Measurements from ENCODE around the gene RCE1.

The RCE1 gene

DNA sequence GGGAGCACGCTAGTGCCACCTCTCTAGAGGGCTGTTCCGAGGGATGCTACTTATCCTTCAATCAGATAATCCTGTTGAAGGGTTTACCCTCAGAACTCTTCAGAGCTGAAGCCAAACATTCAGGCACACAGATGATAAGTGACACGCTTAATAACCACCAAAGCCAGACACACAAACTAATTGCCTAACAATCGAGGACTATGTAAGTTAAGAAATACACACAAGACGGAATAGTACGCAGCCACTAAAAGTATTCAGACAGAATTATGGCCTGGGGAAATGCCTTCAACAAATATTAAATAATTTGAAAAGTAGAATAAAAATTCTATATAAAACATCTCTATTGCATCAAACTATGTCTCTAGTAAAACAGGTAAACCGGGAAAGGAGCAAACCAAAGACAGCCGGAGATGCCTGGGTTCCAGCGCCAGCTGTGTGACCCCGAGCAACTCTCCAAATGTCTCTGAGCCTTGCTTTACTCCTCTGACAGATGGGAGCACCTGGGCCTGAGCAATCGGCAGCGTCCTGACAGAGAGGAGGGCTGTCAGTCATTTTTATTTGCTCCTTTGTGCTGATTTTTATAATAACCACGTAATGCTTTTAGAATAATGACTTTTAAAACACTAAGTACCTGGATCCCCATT, 25.0 kb downstream of the RCE1 start:
- H3K4me1 ChIP-seq (ENCODE audit: insufficient read depth, poor library complexity, severe bottlenecking) = no peaks in the 10 kb centered on the region
- no peak overlapping the region for H3K27ac ChIP-seq (ENCODE audit: poor library complexity, severe bottlenecking)
- no peaks in the 10 kb centered on the region for H3K9me3 ChIP-seq (ENCODE audit: severe bottlenecking)
- H3K4me3 ChIP-seq (ENCODE audit: severe bottlenecking) = no peak overlapping the region
- H3K36me3 ChIP-seq (ENCODE audit: low read depth) = peaks cover 8% of the 10 kb centered on the region
- no peak for DNase-seq (ENCODE audit: low spot score)
- TF ChIP-seq, protein P1, sequence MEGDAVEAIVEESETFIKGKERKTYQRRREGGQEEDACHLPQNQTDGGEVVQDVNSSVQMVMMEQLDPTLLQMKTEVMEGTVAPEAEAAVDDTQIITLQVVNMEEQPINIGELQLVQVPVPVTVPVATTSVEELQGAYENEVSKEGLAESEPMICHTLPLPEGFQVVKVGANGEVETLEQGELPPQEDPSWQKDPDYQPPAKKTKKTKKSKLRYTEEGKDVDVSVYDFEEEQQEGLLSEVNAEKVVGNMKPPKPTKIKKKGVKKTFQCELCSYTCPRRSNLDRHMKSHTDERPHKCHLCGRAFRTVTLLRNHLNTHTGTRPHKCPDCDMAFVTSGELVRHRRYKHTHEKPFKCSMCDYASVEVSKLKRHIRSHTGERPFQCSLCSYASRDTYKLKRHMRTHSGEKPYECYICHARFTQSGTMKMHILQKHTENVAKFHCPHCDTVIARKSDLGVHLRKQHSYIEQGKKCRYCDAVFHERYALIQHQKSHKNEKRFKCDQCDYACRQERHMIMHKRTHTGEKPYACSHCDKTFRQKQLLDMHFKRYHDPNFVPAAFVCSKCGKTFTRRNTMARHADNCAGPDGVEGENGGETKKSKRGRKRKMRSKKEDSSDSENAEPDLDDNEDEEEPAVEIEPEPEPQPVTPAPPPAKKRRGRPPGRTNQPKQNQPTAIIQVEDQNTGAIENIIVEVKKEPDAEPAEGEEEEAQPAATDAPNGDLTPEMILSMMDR (IDR thresholded peaks at IDR 0.05; ENCODE audit: poor library complexity, severe bottlenecking) = no peak
- ATAC-seq (ENCODE audit: low read depth) = no peak
- H3K27me3 ChIP-seq (ENCODE audit: insufficient read depth, poor library complexity, severe bottlenecking) = no peaks in the 10 kb centered on the region

DNA sequence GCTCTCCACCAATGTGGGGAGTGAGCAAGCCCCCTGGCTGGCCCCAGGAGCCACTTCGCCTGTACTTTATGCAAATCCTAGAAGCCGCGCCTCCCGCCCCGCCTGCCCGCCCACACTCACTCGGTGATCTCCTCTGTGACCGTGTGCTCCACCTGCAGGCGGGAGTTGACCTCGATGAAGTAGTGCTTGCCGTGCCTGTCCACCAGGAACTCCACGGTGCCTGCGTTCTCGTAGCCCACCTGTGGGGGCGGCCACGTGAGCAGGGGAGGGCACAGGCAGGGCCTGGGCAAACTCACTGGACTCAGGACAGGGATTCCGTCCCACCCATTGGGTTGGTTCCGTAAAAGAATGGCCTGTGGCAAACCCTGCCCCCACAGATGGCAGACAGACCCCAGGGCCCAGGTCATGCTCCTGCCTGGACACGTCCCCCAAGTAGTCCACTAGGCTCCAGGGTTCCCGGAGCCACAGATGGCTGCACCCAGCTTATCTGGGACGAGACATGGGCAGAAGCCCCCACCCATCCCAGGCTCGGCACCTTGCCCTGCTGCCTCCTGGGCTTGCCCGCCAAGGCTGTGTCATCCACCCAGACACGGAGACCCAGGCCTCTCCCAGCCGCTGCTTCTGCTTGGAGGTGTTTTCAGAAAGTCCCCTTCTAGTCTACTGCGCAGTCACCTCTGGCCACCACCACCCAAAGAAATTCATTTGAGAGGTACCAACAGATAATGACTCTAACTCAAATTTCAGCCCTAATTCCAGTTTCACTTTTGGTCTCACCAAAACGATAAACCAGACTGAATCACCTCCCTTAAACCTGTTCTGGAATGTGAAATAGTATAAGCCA, 25.7 kb downstream of the RCE1 start:
- Histone ChIP-seq H3K4me3 (ENCODE audit: severe bottlenecking) (no peak overlapping the region), H3K27ac (ENCODE audit: poor library complexity, severe bottlenecking) (no peak overlapping the region), H3K9me3 (ENCODE audit: severe bottlenecking) (no peaks in the 10 kb centered on the region), H3K4me1 (ENCODE audit: insufficient read depth, poor library complexity, severe bottlenecking) (no peaks in the 10 kb centered on the region), H3K36me3 (ENCODE audit: low read depth) (peaks cover 4% of the 10 kb centered on the region; the same call in 1 of the 2 replicates), H3K27me3 (ENCODE audit: insufficient read depth, poor library complexity, severe bottlenecking) (no peaks in the 10 kb centered on the region)
- peak; percentile 75 for ATAC-seq (ENCODE audit: low read depth)
- peak; percentile 79 for DNase-seq (ENCODE audit: low spot score)
- TF ChIP-seq, protein P1 (IDR thresholded peaks at IDR 0.05; ENCODE audit: poor library complexity, severe bottlenecking) = peak; percentile 40

DNA sequence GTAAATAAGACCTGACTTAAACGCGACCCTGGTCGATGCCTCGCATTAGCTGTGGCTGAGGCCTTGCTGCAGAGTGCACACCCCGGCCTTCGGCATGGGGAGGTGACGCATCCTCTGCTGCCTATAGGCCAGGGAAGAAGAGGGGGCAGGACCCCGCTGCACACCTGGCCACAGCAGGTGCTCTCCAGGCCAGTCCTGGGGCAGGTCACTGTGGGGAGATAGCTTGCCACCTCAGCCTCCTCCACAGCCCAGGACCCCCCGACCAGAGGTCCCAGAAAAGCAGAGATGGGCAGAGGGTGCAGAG, 26.3 kb downstream of the RCE1 start:
- ATAC-seq (ENCODE audit: low read depth) = no peak
- DNase-seq (ENCODE audit: low spot score) = no peak
- TF ChIP-seq, protein P1 (IDR thresholded peaks at IDR 0.05; ENCODE audit: poor library complexity, severe bottlenecking) = no peak
- no peaks in the 10 kb centered on the region for H3K9me3 ChIP-seq (ENCODE audit: severe bottlenecking)
- peaks cover 4% of the 10 kb centered on the region; the same call in 1 of the 2 replicates for H3K36me3 ChIP-seq (ENCODE audit: low read depth)
- H3K27me3 ChIP-seq (ENCODE audit: insufficient read depth, poor library complexity, severe bottlenecking) = no peaks in the 10 kb centered on the region
- no peak overlapping the region for H3K4me3 ChIP-seq (ENCODE audit: severe bottlenecking)
- H3K4me1 ChIP-seq (ENCODE audit: insufficient read depth, poor library complexity, severe bottlenecking) = no peaks in the 10 kb centered on the region
- no peak overlapping the region for H3K27ac ChIP-seq (ENCODE audit: poor library complexity, severe bottlenecking)

DNA sequence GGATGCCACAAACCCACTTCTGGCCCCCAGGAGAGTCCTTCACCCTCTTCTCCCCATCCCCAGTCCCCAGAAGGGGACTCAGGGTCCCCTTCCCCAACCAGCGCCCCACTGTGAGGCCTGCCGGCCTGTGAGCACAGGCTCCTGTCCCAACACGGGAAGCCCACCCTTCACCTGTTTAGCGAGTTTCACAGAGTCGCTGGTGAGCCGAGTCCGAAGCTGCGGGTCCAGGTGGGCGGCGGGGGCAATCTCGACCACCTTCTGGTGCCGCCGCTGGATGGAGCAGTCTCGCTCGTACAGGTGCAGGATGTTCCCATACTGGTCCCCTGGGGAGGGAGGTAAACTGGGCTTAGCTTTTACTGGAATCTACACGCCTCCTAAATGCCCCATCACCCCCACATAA, 26.9 kb downstream of the RCE1 start:
- ATAC-seq (ENCODE audit: low read depth) (no peak), DNase-seq (ENCODE audit: low spot score) (peak; percentile 59)
- Histone ChIP-seq H3K27ac (ENCODE audit: poor library complexity, severe bottlenecking) (no peak overlapping the region), H3K4me3 (ENCODE audit: severe bottlenecking) (no peak overlapping the region), H3K36me3 (ENCODE audit: low read depth) (peaks cover 4% of the 10 kb centered on the region; the same call in 1 of the 2 replicates), H3K4me1 (ENCODE audit: insufficient read depth, poor library complexity, severe bottlenecking) (no peaks in the 10 kb centered on the region), H3K27me3 (ENCODE audit: insufficient read depth, poor library complexity, severe bottlenecking) (no peaks in the 10 kb centered on the region), H3K9me3 (ENCODE audit: severe bottlenecking) (no peaks in the 10 kb centered on the region)
- TF ChIP-seq, protein P1 (IDR thresholded peaks at IDR 0.05; ENCODE audit: poor library complexity, severe bottlenecking) = no peak

Data from RWPE2 (cell line).